Measurements from ENCODE around the gene FBXL16.

Gene FBXL16

DNA sequence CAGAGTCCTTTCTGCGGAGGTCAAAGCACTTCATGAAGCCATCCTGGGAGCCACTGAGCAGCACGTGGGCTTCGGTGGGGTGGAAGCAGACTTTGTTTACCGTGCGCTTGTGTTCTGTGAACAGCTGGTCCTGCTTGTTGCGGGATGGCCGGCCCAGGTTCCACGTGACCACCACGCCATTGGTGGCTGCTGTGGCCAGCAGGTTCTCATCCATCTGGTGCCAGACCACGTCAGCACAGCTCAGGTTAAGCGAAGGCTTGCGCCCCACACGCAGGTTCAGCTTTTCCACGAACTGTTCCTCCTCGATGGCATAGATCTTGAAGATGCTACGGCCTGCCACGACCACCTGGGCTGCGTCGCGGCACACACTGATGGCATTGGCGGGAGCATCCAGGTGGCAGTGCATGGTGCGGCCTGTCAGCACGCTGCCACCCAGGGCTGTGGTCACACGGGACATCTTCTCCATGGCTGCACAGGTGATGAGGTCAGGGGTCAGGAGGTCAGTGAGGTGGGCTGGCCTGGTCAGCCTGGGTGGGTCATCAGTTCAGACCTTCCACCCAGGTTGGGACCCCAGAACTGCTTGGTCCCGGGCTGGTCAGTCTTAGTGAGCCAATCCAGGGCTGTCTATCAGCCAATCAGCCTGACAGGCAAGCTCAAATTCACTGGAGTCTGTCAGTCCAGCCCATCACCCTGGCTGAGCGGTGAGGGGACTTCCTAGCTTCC, 16.3 kb downstream of the FBXL16 start:
- DNase-seq (ENCODE audit: low read depth) = no peak

- DNase-seq (ENCODE audit: low read depth) = no peak
These were observed 18.1 kb downstream of the FBXL16 start for GRCh38 chr16:687499-687898.

- no peak for DNase-seq (ENCODE audit: low read depth)
These were observed 18.9 kb downstream of the FBXL16 start for GRCh38 chr16:686459-687260.

DNA sequence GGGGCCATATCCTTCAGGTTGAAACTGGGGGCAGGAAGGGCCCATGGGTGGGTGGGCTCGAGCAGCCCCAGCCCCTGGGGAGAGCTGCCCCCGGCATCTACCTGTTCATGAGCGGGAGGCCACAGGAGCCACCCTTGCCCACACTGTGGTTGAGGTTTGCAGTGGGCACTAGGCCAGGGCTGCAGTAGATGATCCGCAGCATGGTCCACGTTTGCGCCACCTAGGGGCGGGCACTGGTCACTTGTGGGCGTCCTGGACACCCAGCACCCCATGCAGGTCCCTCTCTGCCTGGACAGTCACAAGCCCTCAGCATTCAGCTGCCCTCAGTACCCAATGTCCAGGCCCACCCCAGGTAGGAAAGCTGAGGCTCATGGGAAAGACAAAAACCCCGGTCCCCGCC, 19.6 kb downstream of the FBXL16 start:
- DNase-seq (ENCODE audit: low read depth) = no peak

DNA sequence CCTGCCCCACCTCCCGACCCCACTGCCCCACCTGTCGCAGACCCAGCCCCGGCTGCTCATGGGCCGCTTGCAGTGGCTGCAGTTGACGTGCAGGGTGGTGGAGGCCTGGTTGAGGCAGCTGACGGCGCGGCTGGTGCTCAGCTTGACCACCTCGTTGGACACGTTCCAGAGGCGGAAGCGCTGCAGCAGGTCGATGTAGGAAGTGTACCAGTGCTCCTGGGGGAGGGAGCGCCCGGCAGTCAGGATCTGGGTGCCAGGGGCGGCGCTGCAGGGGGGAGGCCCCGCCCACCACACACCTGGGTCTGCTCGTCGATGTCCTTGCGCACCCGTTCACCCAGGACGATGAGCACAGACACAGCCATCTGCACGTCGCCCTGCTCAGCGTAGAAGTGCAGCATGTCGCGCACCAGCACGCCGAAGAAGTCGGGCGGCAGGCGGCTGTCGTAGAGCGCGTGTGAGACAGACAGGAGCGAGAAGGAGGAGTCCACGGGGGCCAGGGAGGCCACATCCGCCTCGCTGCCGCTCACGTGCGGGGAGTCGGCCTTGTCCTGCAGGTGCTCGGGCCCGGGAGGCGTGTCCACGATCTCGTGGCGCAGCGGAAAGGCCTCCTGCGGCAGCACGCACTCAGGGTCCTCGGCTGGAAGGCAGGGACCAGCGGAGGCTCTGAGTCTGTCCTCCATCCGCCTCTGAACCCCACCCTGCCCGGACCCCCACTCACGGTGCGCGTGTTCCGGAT, 20.5 kb downstream of the FBXL16 start:
- no peak for DNase-seq (ENCODE audit: low read depth)

DNA sequence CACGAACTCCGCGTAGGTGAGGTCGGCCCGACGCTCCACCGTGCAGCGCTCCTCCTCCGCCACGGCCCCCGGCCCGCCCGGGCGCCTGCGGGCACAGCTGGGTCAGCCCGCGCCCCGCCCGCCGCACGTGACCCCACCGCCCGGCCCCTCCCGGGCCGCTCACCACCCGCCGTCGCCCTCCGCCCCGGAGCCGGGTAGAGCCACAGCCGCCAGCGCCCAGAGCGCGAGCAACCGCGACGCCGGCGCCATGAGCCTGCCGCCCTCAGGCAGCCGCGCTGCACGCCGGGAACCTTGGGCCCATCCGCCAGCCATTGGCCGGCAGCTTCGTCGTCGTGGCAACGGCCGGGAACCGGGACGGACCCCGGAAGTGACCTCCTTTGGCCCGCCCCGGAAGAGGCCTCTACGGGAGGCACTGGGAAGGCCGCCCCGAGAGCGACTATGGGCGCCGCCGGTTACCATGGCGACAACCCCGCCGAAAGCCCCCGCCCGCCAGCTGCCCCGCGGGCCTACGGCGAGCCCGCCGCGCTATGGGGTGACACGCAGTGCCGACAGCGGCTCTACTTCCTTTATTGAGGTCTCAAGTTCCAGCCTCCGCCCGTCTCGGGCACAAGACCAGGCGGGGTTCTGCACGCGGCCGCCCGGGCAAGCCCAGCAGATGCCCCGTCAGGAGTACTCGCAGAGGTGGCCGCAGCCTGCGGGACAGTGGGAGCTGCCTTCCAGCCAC, 21.4 kb downstream of the FBXL16 start, which contains the start of gene JMJD8:
Gene JMJD8, minus strand, starts transcription at position 264 of the 724 bp plus-strand sequence. Its CDS starts 15 bp downstream, at position 249.
- DNase-seq (ENCODE audit: low read depth) = peak; percentile 96

- no peak for DNase-seq (ENCODE audit: low read depth)
These were observed 22.1 kb downstream of the FBXL16 start for GRCh38 chr16:683396-684070.

DNA sequence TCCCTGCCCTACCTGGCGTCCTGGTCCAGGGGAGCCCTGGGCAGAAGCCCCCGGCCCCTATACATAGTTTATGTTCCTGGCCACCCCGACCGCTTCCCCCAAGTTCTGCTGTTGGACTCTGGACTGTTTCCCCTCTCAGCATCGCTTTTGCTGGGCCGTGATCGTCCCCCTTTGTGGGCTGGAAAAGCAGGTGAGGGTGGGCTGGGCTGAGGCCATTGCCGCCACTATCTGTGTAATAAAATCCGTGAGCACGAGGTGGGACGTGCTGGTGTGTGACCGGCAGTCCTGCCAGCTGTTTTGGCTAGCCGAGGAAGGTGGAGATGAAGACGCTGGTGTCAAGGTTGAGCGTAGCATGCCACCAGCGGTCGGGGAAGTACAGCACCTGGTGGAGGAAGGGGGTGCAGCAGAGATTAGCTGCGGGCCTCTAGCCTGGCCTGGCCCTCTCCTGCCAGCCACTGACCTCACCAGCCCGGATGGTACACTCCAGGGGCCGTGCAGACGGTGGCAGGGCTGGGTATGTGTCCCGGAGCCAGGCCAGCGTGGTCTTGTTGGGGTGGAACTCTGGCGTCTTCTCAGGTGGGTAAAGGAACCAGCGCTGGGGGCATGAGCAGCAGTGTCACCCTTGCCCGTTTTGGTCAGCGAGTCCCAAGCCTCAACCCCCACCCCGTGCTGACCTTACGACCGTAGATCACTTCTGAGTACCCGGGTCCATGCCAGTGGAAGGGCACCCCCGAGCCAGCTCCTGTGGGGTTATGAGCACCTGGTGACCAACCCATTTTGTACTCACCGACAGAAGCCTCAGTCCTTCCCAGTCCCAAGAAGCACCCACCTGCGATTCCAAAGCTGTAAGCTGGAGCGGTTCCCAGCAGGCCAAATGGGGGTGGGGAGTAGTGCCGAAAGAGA, 22.9 kb downstream of the FBXL16 start:
- no peak for DNase-seq (ENCODE audit: low read depth)

GRCh38 chr16:681746-682427, 23.7 kb downstream of the FBXL16 start:
- no peak for DNase-seq (ENCODE audit: low read depth)

GRCh38 chr16:680967-681745, 24.4 kb downstream of the FBXL16 start:
- DNase-seq (ENCODE audit: low read depth) = no peak

DNA sequence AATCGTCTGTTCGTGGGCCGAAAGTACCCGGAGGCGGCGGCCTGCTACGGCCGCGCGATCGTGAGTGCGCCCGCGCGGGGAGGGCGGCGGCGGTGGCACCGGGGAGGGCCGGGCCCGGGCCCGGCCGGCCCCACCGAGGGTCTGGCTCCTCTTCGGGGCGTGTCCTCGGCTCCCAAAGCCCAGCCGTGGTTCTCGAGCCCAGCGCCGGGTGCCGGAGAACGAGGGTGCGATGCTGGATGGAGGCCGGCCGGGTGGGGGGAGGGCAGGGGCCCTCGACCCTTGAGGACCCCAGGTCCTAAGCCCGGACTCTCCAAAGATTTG, 25.0 kb downstream of the FBXL16 start:
- no peak for DNase-seq (ENCODE audit: low read depth)

DNA sequence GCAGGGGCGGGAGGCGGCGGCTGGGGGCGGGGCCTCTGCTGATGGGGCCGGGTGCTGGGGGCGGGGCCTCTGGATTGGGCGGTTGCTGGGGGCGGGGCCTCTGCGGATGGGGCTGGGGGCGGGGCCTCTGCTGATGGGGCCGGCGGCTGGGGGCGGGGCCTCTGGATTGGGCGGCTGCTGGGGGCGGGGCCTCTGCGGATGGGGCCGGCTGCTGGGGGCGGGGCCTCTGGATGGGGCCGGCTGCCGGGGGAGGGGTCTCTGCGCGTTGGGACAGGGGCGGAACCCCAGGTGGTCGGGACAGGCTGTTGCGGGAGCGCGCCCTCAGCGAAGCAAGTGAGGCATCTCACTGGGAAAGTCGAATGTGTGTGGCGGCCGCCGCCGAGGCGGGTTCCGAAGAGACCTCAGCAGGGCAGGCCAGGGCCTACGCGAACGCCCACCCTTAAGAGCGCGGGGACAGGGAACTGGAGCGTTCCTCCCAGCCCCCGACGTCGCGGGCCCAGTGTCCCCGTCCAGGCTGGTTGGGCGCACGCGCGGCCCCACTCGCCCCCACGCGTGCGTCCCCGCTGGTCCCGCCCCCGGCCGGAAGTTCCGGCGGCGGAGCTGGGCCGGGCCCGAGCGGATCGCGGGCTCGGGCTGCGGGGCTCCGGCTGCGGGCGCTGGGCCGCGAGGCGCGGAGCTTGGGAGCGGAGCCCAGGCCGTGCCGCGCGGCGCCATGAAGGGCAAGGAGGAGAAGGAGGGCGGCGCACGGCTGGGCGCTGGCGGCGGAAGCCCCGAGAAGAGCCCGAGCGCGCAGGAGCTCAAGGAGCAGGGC, 25.6 kb downstream of the FBXL16 start, which contains the start of gene STUB1:
Gene STUB1, plus strand, starts transcription at position 597 of the 811 bp plus-strand sequence. Its CDS starts 116 bp downstream, at position 713.
- DNase-seq (ENCODE audit: low read depth) = peak; percentile 83

DNA sequence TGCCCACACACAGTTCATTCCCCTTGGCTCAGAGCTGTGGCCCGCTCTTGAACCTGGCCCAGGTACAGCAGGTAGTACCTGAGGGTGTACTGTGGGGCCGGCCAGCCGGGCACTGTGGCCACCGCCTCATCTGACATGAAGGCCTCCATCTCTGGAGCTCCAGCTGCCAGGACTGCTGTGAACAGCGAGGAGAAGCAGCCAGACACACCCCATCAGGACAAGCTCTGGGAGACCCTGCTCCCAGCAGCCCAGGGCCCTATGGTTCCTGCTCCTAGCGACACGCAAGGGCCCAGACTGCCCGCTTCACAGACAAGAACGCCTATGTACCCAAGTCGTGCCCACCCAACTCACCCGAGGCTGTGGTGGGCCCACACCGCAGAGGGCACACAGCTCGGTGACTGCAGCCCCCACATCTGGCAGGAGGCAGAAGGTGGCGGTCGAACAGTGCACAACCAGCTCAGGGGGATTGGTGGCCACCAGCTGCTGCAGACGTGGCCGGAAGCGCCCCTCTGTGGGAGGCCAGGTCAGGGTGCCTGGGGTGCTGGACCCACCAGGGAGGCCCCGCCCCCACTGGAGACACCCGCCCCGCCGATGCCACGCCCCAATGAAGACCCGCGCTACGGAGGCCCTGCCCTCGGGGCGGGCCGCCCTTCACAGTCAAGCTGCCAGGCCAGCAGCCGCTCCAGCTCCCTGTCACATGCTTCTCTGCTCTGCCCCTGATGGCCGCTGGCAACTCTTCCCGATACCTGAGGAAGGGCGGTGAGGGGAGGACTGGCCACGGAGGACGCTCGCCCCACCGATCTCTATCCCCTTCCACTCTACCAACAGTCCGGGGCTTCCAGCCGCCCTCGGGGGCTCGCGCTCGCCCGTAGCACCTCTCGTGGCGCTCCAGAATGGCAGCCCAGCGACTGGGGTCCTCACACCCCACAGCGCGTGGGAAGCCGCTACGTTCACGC, 26.5 kb downstream of the FBXL16 start:
- peak; percentile 42 for DNase-seq (ENCODE audit: low read depth)

GRCh38 chr16:678209-678857, 27.3 kb downstream of the FBXL16 start:
- no peak for DNase-seq (ENCODE audit: low read depth)

- DNase-seq (ENCODE audit: low read depth) = no peak
These were observed 28.0 kb downstream of the FBXL16 start for GRCh38 chr16:677316-678190.

Data from T-helper 22 cell (primary cell).